Suprapubic skin (tissue), 4 donors: ENCODE measurements around the gene MAB21L4.

Experiments used
- EP300 ChIP-seq: sonication (generic); formaldehyde crosslinking; IDR thresholded peaks from one replicate; pipeline ENCODE4 v1.6.1; 2017; ENCODE audit warnings: antibody characterized with exemption
- POLR2AphosphoS5 ChIP-seq, 3 donors: sonication (generic); formaldehyde crosslinking; IDR thresholded peaks; one replicate each; pipeline ENCODE4 v1.6.1; 2017; ENCODE audit warnings: antibody characterized with exemption in 3 of 3
- TF ChIP-seq, protein P1 (sequence below), 2 donors: fragments of 200-600 bp in 1 of 2; fragments of 450-650 bp in 1 of 2; sonication (generic) in 1 of 2; IDR thresholded peaks; one replicate each; pipeline ENCODE4 v1.5.1; 2016 to 2019; ENCODE audit warnings: antibody characterized with exemption in 2 of 2, mild to moderate bottlenecking in 1 of 2, moderate library complexity in 1 of 2

DNA sequence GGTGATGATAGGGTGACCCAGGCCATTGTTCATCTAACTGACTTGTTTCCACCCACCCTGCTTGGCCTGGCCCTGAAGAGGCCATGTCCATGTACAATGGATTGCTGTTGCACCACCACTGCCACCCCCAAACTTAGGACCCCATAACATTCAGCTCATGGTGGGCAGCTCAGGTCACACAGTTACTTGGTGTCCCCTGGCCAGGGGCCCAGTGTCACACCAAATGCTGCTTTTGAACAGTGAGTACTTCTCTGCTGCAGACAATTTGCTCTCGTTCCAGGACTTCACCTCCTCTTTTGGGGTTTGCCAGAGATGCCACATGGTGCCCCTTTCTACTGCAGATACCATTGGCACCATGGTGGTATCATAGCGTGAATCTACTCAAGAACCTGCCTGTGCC lies 11.7 kb downstream of the MAB21L4 start:
- TF ChIP-seq EP300 (no peak), POLR2AphosphoS5 (IDR thresholded peaks at IDR 0.05) (no peak)
- TF ChIP-seq, protein P1, sequence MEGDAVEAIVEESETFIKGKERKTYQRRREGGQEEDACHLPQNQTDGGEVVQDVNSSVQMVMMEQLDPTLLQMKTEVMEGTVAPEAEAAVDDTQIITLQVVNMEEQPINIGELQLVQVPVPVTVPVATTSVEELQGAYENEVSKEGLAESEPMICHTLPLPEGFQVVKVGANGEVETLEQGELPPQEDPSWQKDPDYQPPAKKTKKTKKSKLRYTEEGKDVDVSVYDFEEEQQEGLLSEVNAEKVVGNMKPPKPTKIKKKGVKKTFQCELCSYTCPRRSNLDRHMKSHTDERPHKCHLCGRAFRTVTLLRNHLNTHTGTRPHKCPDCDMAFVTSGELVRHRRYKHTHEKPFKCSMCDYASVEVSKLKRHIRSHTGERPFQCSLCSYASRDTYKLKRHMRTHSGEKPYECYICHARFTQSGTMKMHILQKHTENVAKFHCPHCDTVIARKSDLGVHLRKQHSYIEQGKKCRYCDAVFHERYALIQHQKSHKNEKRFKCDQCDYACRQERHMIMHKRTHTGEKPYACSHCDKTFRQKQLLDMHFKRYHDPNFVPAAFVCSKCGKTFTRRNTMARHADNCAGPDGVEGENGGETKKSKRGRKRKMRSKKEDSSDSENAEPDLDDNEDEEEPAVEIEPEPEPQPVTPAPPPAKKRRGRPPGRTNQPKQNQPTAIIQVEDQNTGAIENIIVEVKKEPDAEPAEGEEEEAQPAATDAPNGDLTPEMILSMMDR (IDR thresholded peaks at IDR 0.05), result no peak
